NCI-H510A (cell line): ENCODE measurements around the gene HNF1A.
A peak's percentile ranks its signal among the peaks of the same experiment; 100 is the strongest.
"Not testable (repeated sequence)": the region's sequence is repeated elsewhere in the genome, so short reads cannot be mapped to it uniquely, and the experiment has no call there.

Experiments used
- DNase-seq: peaks from one replicate; lab custom pipeline; 2025; lab: John Stamatoyannopoulos, UW

Gene HNF1A

DNA sequence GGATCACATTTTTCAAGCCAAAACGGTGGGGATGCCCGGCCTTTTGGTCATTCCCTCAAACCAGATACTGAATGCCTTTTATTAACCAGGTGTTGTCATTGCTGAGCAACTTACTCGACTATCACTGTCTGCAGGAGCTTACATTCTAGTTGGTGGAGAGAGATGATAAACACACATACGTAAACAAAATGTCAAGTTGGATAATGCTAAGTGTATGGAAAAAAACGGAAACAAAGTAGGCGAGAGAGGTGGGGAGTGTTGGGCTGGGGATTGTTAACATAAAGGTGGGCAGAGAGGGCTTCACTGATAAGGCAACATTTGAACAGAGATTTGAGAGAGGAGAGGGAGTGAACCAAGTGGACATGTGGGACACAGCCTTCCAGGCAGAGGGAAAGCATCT, 33.5 kb downstream of the HNF1A start:
- no peak for DNase-seq

DNA sequence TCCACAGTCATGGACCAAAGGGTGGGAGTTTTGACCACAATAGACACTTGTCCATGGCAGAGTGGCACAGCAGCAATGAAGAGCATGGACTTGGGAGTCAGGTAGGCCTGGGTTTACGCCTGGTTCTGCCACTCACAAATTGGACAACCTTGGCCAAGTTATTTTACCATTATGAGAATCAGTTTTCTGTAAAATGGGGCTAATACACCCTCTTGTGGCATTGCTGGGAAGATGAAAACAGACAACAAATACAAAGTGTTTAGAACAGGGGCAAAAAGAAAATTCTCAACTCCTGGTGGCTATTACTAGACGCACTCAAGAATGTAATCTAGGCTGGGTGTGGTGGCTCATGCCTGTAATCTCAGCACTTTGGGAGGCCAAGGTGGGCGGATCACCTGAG, 35.4 kb downstream of the HNF1A start:
- no peak for DNase-seq

DNA sequence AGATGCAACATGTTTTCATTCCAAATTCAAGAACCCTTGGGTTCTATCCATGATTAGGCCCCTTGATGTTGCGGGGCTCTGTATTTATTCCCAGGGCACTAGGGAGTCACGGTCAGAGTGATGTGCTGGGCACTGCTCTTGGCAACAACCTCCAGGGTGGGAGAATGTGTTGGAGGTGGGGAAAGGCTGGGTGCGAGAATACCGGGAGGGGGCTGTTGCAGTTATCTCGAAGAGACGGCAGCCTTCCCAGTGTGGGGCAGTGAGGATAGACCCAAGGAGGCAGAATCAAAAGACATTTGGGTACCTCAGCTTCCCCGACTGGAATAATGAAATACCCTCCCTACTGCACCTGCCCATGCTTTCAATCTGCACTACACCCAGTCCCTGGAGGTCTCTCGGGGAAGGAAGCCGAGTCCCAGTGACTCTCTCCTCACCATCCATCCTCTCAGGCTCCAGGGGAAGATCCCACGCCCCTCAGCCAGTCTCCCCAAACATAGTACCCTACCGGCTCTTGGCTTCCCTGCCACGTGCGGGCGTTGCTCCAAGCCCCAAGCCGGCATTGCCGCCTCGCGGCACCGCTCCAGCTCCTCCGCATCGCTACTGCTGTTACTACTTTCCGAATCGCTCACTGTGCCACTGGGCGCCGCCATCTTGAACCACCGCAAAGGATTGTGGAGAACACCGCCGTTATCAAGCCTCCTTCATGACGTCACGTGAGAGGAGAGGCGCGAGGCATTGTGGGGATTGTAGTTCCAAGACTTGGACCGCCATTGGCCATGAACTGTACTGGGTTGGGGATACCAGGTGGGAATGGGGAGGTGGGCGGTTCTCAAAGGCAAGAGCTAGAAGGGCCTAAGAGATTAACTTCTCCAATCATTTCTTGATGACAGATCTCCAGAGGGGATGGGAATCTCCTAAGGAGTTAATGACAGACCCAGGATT, 37.8 kb downstream of the HNF1A start, which contains the start of gene C12orf43:
Gene C12orf43, minus strand, starts transcription at position 663 of the 942 bp plus-strand sequence. Its CDS starts 13 bp downstream, at position 650.
- peak; percentile 88 for DNase-seq

GRCh38 chr12:121017966-121018491, 39.7 kb downstream of the HNF1A start:
- DNase-seq = no peak

DNA sequence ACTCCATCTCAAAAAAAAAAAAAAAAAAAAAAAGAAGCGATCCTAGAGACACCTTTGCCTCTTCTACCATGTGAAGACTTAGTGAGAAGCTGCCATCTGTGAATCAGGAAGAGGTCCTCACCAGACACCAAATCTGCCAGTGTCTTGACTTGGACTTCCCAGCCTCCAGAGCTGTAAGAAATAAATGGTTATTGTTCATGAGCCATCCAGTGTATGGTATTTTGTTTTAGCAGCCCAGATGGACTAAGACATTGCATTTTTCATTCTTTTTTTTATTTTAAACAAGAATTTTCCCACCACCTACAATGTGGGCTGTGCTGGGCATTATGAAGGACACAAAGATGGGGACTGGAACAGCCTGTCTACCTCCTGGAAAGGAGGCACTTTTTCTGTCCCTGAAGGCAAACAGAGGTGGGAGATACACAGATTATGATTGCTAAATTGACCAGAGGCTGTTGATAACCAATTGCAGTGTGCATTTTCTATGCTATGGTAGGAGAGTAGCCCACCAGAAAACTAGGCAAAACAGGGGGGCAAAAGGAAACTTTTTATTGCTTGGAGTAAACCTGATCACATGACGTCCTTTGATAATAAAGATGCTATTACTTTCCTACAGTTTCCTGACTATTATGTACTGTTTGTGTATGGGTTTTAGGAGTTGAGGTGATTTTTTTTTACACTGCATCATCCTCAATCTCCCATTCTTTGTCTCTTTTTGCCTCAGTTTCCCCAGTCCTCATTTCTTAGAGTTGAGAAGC, 40.7 kb downstream of the HNF1A start:
- no peak for DNase-seq

- DNase-seq = no peak
Observed at GRCh38 chr12:121021754-121022153, 43.4 kb downstream of the HNF1A start.

DNA sequence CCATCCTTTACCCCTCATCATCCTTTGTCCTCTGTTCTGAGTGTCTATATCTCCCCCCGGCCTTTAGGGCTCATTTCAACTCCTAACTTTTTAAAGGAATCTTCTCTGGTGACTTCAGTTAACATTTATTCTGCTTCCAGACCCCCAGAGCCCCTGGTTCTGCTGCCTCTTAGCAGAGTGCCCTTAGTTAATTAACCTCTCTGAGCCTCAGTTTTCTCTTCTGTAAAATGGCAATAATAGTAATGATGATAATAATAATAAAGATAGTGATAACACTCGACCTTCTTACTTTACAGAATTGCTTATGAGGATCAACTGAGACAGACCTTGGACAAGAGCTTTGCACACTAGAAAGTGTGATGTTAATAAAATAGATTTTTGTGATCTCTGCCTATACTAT, 44.4 kb downstream of the HNF1A start:
- DNase-seq = no peak

GRCh38 chr12:121023799-121024198, 45.5 kb downstream of the HNF1A start:
- no peak for DNase-seq

DNA sequence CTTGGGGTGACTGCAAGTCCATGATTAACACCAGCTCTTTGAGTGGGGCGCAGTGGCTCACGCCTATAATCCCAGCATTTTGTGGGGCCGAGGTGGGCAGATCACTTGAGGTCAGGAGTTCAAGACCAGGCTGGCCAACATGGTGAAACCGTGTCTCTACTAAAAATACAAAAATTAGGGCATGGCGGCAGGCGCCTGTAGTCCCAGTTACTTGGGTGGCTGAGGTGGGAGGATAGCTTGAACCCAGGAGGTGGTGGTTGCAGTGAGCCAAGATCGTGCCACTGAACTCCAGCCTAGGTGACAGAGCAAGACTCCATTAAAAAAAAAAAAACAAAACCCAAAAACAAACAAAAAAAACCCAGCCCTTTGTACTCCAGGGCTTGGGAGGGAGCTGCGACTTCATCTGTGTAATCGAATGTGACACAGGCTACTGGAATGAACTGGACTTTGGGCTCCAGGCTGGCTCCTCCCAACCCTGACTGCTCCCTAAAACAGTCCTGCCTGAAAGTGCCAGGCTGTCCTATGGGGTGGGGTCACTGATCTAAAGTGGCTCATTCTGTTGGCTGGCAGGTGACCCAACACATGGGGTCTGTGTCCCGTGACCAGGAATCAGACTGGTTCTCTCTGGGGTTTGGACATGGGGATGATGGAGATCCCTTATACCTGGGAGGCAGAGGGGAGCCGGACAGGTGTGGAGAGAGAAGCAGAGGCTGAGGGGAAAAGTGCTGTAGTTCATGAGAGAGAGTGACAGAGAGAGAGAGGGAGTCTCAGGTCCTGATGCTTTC, 47.3 kb downstream of the HNF1A start:
- no peak for DNase-seq

GRCh38 chr12:121026274-121027045, 48.1 kb downstream of the HNF1A start:
- no peak for DNase-seq

DNA sequence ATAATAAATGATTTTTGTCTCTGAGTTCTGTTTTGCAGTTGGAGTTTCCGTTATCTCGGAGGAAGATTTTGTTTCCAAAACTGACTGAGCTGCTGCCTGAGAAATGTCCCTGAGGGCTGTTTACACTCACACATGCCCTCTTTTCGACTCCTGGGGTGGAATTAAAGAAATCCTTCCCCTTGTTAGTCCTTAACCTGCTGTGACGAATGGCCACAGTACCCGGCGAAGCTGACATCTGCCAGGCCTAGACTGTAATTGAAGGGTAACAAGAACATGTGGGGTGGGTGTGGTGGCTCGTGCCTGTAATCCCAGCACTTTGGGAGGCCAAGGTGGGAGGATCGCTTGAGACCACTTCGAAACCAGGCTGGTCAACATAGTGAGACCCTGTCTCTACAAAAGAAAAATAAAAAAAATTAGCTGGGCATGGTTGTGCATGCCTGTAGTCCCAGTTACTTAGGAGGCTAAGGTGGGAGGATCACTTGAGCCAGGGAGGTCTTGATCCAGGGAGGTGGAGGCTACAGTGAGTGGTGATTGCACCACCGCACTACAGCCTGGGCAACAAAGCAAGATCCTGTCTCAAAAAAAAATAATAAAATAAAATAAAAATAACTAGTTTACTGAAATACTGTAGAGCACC, 52.4 kb downstream of the HNF1A start:
- no peak for DNase-seq

GRCh38 chr12:121033625-121034349, 55.4 kb downstream of the HNF1A start:
- no peak for DNase-seq

DNA sequence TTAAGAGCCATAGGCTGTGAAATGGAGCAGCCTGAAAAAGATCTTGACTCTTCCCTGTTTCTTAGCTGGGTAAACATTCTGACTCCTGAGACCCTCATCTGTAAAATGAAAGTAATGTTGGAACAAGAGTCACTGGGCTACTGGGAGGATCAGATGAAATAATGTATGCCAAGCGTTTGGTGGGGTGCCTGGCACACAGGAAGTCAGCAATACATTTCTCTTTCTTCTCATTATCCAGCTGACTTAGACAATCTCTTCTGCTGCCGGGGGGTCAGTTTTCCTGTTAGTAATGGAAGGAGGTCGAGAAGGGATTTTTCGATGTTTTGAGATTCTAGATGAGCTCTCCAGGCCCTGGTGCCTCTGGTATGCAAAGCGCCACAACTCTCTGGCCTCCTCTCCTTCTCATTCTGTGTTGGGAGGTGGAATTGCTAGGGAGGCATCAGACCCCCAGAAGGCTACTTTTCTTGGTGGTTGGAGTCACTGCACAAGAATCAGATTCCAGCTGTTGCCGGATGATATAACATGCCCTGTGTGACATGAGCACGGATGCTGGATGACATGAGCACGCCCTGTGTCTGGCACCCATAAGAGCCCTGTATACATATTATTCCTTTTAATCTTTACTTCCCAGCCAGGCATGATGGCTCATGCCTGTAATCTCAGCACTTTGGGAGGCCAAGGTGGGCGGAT, 56.4 kb downstream of the HNF1A start:
- DNase-seq = no peak

DNA sequence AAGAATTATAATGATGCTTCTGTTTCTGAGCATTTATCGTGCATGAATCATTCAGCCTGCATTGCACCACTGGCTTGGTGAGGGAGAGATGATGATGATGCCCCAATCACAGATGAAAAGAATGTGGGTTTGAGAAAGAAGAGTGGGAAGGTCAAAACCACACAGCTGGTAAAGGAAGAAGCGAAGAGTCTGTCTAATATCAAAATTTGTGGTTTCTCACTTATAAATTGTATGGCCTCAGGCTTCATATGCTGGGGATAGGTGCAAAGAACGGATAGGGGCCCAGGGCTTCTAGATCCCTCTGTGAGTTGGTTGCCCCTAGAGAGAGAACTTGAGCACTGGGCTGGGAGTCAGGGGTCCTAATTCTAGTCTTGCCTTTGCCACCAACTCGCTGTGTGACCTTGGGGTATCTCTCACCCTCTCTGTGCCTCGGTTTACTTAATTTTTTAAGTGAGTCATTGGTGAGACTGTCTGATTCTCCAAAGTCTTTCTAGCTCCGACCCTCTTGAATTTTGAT, 58.5 kb downstream of the HNF1A start:
- DNase-seq = no peak

- DNase-seq = no peak
Observed at GRCh38 chr12:121038861-121039668, 60.7 kb downstream of the HNF1A start, which contains the start of gene OASL. Gene OASL (minus strand): TSS chr12:121039246. CDS start chr12:121038971, 275 bp downstream.

GRCh38 chr12:121043067-121043466, 64.7 kb downstream of the HNF1A start:
- no peak for DNase-seq

DNA sequence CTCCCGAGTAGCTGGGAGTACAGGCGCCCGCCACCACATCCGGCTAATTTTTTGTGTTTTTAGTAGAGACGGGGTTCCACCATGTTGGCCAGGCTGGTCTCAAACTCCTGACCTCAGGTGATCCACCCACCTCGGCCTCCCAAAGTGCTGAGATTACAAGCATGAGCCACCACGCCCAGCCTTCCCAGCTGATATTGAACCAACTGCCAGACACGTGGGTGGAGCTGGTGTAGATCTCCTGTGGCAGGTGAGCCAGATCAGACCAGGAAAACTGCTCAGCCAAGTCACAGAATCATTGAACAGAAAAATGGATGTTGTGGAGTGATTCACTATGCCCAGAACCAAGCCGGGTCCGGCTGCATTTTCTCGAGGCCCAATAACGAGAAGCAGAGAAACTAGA, 69.1 kb downstream of the HNF1A start:
- DNase-seq = not testable (repeated sequence)

GRCh38 chr12:121048442-121048841, 70.1 kb downstream of the HNF1A start:
- no peak for DNase-seq
